H9 (cell line): ENCODE data around the gene LRP8. TPM values are rescaled to one million over a fixed set of nuclear protein-coding genes. Genes with fewer than 3 reads are reported as not detected.

Experiments used
- DNase-seq: peaks from one replicate; pipeline ENCODE4 v3.0.0-alpha.2; 2017
- H2AFZ ChIP-seq: one replicate; pipeline ENCODE4 v1.6.1; 2013; ENCODE audit warnings: mild to moderate bottlenecking, low read length, control low read depth, moderate library complexity
- H2AK5ac ChIP-seq: 2 replicates; pipeline ENCODE4 v1.6.1; 2013; ENCODE audit warnings: low read length, control low read depth, mixed read lengths; ENCODE audit not compliant: insufficient read length
- H2BK120ac ChIP-seq: one replicate; pipeline ENCODE4 v1.6.1; 2013; ENCODE audit warnings: low read depth, mild to moderate bottlenecking, low read length, control low read depth, inconsistent platforms; ENCODE audit not compliant: poor library complexity, severe bottlenecking
- H2BK12ac ChIP-seq: 2 replicates; pipeline ENCODE4 v1.6.1; 2013; ENCODE audit warnings: low read length, control low read depth, mixed read lengths, low read depth; ENCODE audit not compliant: insufficient read length
- H2BK15ac ChIP-seq: 2 replicates; pipeline ENCODE4 v1.6.1; 2013; ENCODE audit warnings: low read depth, low read length, control low read depth
- H2BK20ac ChIP-seq: one replicate; pipeline ENCODE4 v1.6.1; 2013; ENCODE audit warnings: low read depth, mild to moderate bottlenecking, low read length, control low read depth, inconsistent platforms; ENCODE audit not compliant: poor library complexity, severe bottlenecking
- H2BK5ac ChIP-seq: 2 replicates; pipeline ENCODE4 v1.6.1; 2013; ENCODE audit warnings: low read length, control low read depth, mixed read lengths; ENCODE audit not compliant: insufficient read length
- H3K14ac ChIP-seq: 2 replicates; pipeline ENCODE4 v1.6.1; 2013; ENCODE audit warnings: low read length, control low read depth; ENCODE audit not compliant: insufficient read depth
- H3K18ac ChIP-seq: 2 replicates; pipeline ENCODE4 v1.6.1; 2013; ENCODE audit warnings: low read depth, mild to moderate bottlenecking, mixed read lengths, low read length, control low read depth; ENCODE audit not compliant: insufficient read length
- H3K23ac ChIP-seq: 2 replicates; pipeline ENCODE4 v1.6.1; 2013; ENCODE audit warnings: low read length, control low read depth, mixed read lengths, low read depth; ENCODE audit not compliant: insufficient read length
- H3K23me2 ChIP-seq: 2 replicates; pipeline ENCODE4 v1.6.1; 2013; ENCODE audit warnings: low read depth, mild to moderate bottlenecking, mixed read lengths, low read length, control low read depth; ENCODE audit not compliant: insufficient read length, poor library complexity, severe bottlenecking
- H3K27ac ChIP-seq: 2 replicates; pipeline ENCODE4 v1.5.1; 2013; ENCODE audit warnings: low read length, control low read depth, mixed read lengths, low read depth; ENCODE audit not compliant: insufficient read length
- H3K27me3 ChIP-seq: 2 replicates; pipeline ENCODE4 v1.6.1; 2013; ENCODE audit warnings: low read length, control low read depth, inconsistent platforms; ENCODE audit not compliant: insufficient read depth
- H3K4ac ChIP-seq: 2 replicates; pipeline ENCODE4 v1.6.1; 2013; ENCODE audit warnings: low read depth, mild to moderate bottlenecking, control low read depth, inconsistent platforms, low read length, moderate library complexity
- H3K4me1 ChIP-seq: 2 replicates; pipeline ENCODE4 v1.6.1; 2013; ENCODE audit warnings: low read length, control low read depth, inconsistent platforms; ENCODE audit not compliant: insufficient read depth
- H3K4me2 ChIP-seq: 2 replicates; pipeline ENCODE4 v1.6.1; 2013; ENCODE audit warnings: low read length, control low read depth, mixed read lengths; ENCODE audit not compliant: insufficient read length, insufficient read depth
- H3K56ac ChIP-seq: 2 replicates; pipeline ENCODE4 v1.6.1; 2013; ENCODE audit warnings: low read depth, mild to moderate bottlenecking, mixed read lengths, low read length, control low read depth; ENCODE audit not compliant: insufficient read length
- H3K79me1 ChIP-seq: 2 replicates; pipeline ENCODE4 v1.6.1; 2013; ENCODE audit warnings: low read depth, mild to moderate bottlenecking, moderate library complexity, low read length, control low read depth, inconsistent platforms; ENCODE audit not compliant: insufficient read depth, poor library complexity, severe bottlenecking
- H3K79me2 ChIP-seq: 2 replicates; pipeline ENCODE4 v1.6.1; 2013; ENCODE audit warnings: low read length, control low read depth, inconsistent platforms; ENCODE audit not compliant: insufficient read depth
- H3K9ac ChIP-seq: 2 replicates; pipeline ENCODE4 v1.6.1; 2013; ENCODE audit warnings: low read length, control low read depth, mixed read lengths; ENCODE audit not compliant: insufficient read length; ENCODE audit errors: extremely low read depth
- H3K9me3 ChIP-seq: one replicate; pipeline ENCODE4 v1.6.1; 2013; ENCODE audit warnings: low read depth, low read length, inconsistent platforms; ENCODE audit not compliant: control insufficient read depth
- H3T11ph ChIP-seq: one replicate; pipeline ENCODE4 v1.6.1; 2013; ENCODE audit warnings: mild to moderate bottlenecking, low read length, control low read depth, inconsistent platforms
- H4K20me1 ChIP-seq: one replicate; pipeline ENCODE4 v1.6.1; 2013; ENCODE audit not compliant: control insufficient read depth, insufficient read length, insufficient read depth
- H4K5ac ChIP-seq: 2 replicates; pipeline ENCODE4 v1.6.1; 2013; ENCODE audit warnings: low read depth, mild to moderate bottlenecking, mixed read lengths, low read length, control low read depth; ENCODE audit not compliant: insufficient read length
- H4K8ac ChIP-seq: replicated peaks from 2 replicates; pipeline ENCODE4 v1.6.1; 2013; ENCODE audit warnings: low read length, control low read depth, mixed read lengths, low read depth; ENCODE audit not compliant: insufficient read length
- H4K91ac ChIP-seq: 2 replicates; pipeline ENCODE4 v1.6.1; 2013; ENCODE audit warnings: low read depth, mild to moderate bottlenecking, moderate library complexity, mixed read lengths, low read length, control low read depth; ENCODE audit not compliant: insufficient read length
- H3K27ac Mint-ChIP-seq, 3 experiments: 2 replicates in 2 of 3; 3 replicates in 1 of 3; pipeline ENCODE4 v1.8.0; 2020 to 2021; ENCODE audit warnings: mixed read lengths in 3 of 3, mild to moderate bottlenecking in 1 of 3, moderate library complexity in 1 of 3
- H3K27me3 Mint-ChIP-seq: 2 replicates; pipeline ENCODE4 v1.8.0; 2021; ENCODE audit warnings: low read depth, mild to moderate bottlenecking, moderate library complexity, mixed read lengths
- H3K36me3 Mint-ChIP-seq, 3 experiments: 2 replicates in 2 of 3; 3 replicates in 1 of 3; pipeline ENCODE4 v1.8.0; 2020 to 2021; ENCODE audit warnings: low read depth in 3 of 3, mixed read lengths in 3 of 3; ENCODE audit not compliant: insufficient read depth in 1 of 3
- H3K4me1 Mint-ChIP-seq, 2 experiments: 2 replicates each; pipeline ENCODE4 v1.8.0; 2020; ENCODE audit warnings: mixed read lengths in 2 of 2
- H3K4me3 Mint-ChIP-seq, 2 experiments: 2 replicates in 1 of 2; 3 replicates in 1 of 2; pipeline ENCODE4 v1.8.0; 2020 to 2021; ENCODE audit warnings: mild to moderate bottlenecking in 2 of 2, mixed read lengths in 2 of 2, moderate library complexity in 1 of 2
- H3K9me3 Mint-ChIP-seq, 2 experiments: 2 replicates in 1 of 2; 3 replicates in 1 of 2; pipeline ENCODE4 v1.8.0; 2020; ENCODE audit warnings: mild to moderate bottlenecking in 2 of 2, mixed read lengths in 2 of 2, moderate library complexity in 1 of 2
- WGBS: extraction: QIAGEN DNeasy Blood & Tissue Kit; methylation state at CpG from one replicate; pipeline ENCODE4 v1.1.7; 2013; ENCODE audit warnings: missing lambda C conversion rate, low lambda C conversion rate, mixed read lengths; ENCODE audit not compliant: insufficient read length; ENCODE audit errors: extremely low coverage; 5-methylcytosine and 5-hydroxymethylcytosine counted together
- total RNA-seq: library from RNA; stranded (reverse); gene quantifications from 2 replicates; pipeline ENCODE4 v1.2.1, GENCODE V29; 2021
- TF ChIP-seq, protein P1 (sequence below): fragments of 200-600 bp; sonication (generic); conservative IDR thresholded peaks from 3 replicates; pipeline ENCODE4 v1.8.0; 2021; ENCODE audit warnings: antibody characterized with exemption, mild to moderate bottlenecking

The LRP8 gene
- total RNA-seq, 1 experiment from 2014 or later, result 78.6 TPM

DNA sequence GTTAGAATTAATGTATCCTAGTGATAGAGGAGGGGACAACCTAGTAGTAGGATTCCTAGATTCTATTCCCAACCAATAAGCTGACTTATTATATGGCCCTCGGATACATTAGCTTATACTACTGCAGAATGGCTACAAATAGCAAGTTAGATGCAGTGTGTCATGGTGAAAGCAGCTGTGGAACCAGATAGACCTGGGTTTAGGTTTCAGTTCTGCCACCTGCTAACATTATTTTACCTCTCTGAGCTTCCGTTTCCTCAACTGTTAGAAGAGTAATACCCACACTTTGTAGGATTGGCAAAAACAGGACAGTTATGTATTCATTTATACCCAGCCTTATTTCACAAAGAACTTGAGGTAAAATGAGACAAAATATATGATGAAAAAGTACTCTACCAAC, 67.9 kb downstream of the LRP8 start:
- H3K14ac ChIP-seq, result no peak overlapping the region
- H3K23ac ChIP-seq, result no peak overlapping the region
- no peaks in the 10 kb centered on the region for H3K9me3 Mint-ChIP-seq
- no peak overlapping the region for H4K8ac ChIP-seq
- peaks cover 52 to 94% (median 87%) of the 10 kb centered on the region in 3 experiments; a peak in 6 of 7 replicates for H3K36me3 Mint-ChIP-seq
- H3T11ph ChIP-seq, result no peak overlapping the region
- H3K79me1 ChIP-seq, result no peaks in the 10 kb centered on the region
- H2AFZ ChIP-seq, result no peak overlapping the region
- H4K20me1 ChIP-seq, result no peaks in the 10 kb centered on the region
- no peak overlapping the region for H3K9ac ChIP-seq
- no peaks in the 10 kb centered on the region for H3K4me1 ChIP-seq
- H3K56ac ChIP-seq, result no peak overlapping the region
- no peak overlapping the region for H2BK5ac ChIP-seq
- H3K27me3 ChIP-seq, result no peaks in the 10 kb centered on the region
- H4K5ac ChIP-seq, result no peak overlapping the region
- H2BK120ac ChIP-seq, result no peak overlapping the region
- H2AK5ac ChIP-seq, result no peak overlapping the region
- no peak overlapping the region for H3K18ac ChIP-seq
- no peak overlapping the region for H2BK20ac ChIP-seq
- no peaks in the 10 kb centered on the region for H3K27me3 Mint-ChIP-seq
- H4K91ac ChIP-seq, result no peak overlapping the region
- DNase-seq, result no peak
- no peak overlapping the region for H2BK12ac ChIP-seq
- H3K23me2 ChIP-seq, result no peaks in the 10 kb centered on the region
- no peak overlapping the region for H3K4me2 ChIP-seq
- no peaks in the 10 kb centered on the region for H3K9me3 ChIP-seq
- no peak overlapping the region for H2BK15ac ChIP-seq
- no peak overlapping the region for H3K4ac ChIP-seq
- no peak overlapping the region for H3K4me3 Mint-ChIP-seq
- no peak overlapping the region for H3K27ac ChIP-seq
- no CpG with 5 or more reads among the region's 2 CpGs for WGBS
- H3K27ac Mint-ChIP-seq, result no peak overlapping the region
- H3K4me1 Mint-ChIP-seq, result no peaks in the 10 kb centered on the region
- TF ChIP-seq, protein P1, sequence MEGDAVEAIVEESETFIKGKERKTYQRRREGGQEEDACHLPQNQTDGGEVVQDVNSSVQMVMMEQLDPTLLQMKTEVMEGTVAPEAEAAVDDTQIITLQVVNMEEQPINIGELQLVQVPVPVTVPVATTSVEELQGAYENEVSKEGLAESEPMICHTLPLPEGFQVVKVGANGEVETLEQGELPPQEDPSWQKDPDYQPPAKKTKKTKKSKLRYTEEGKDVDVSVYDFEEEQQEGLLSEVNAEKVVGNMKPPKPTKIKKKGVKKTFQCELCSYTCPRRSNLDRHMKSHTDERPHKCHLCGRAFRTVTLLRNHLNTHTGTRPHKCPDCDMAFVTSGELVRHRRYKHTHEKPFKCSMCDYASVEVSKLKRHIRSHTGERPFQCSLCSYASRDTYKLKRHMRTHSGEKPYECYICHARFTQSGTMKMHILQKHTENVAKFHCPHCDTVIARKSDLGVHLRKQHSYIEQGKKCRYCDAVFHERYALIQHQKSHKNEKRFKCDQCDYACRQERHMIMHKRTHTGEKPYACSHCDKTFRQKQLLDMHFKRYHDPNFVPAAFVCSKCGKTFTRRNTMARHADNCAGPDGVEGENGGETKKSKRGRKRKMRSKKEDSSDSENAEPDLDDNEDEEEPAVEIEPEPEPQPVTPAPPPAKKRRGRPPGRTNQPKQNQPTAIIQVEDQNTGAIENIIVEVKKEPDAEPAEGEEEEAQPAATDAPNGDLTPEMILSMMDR, result no peak
- H3K79me2 ChIP-seq, result no peaks in the 10 kb centered on the region
